ENCODE results near the gene CORO2A. TPM values are rescaled to one million over a fixed set of nuclear protein-coding genes. Genes with fewer than 3 reads are reported as not detected.

The CORO2A gene
- polyA plus RNA-seq, 1 donor from 2014 or later, result 4.2 TPM

DNA sequence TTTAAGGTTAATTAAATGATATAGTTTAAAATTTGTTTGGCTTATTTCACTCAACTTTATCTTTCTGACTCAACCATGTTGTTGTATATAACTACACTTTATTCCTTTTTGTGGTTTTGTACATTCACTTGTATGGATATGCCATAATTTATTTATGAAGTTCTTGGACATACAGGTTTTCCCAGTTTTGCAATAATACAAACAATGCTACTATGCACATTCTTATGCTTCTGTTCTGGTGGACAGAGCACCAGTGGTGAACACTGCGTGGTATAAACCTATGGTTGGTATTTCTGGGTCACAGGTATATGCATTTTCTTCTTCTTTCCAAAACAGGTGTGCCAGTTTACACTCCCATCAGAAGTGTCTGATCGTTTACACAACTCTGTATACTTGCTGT is 37.8 kb downstream of the CORO2A start:
- Mint-ChIP-seq H3K27ac (no peak overlapping the region), H3K9me3 (peaks cover 0 to 1% (median 0%) of the 10 kb centered on the region in 3 donors), H3K27me3 (no peaks in the 10 kb centered on the region), H3K36me3 (peaks cover 7% of the 10 kb centered on the region), H3K4me3 (no peak overlapping the region), H3K4me1 (peaks cover 6 to 9% (median 6%) of the 10 kb centered on the region in 3 donors)

GRCh38 chr9:98152526-98152925 is 39.9 kb downstream of the CORO2A start:
- H3K9me3 Mint-ChIP-seq, result peaks cover 0 to 1% (median 0%) of the 10 kb centered on the region in 3 donors
- H3K27me3 Mint-ChIP-seq, result no peaks in the 10 kb centered on the region
- H3K36me3 Mint-ChIP-seq, result peaks cover 4% of the 10 kb centered on the region
- no peak overlapping the region for H3K27ac Mint-ChIP-seq
- H3K4me1 Mint-ChIP-seq, result peaks cover 3 to 9% (median 6%) of the 10 kb centered on the region in 3 donors
- H3K4me3 Mint-ChIP-seq, result no peak overlapping the region

- H3K9me3 Mint-ChIP-seq, result peaks cover 0 to 1% (median 0%) of the 10 kb centered on the region in 3 donors
- peaks cover 15 to 23% (median 17%) of the 10 kb centered on the region in 3 donors for H3K4me1 Mint-ChIP-seq
- no peak overlapping the region for H3K4me3 Mint-ChIP-seq
- no peaks in the 10 kb centered on the region for H3K27me3 Mint-ChIP-seq
- H3K36me3 Mint-ChIP-seq, result peaks cover 4% of the 10 kb centered on the region
- H3K27ac Mint-ChIP-seq, result peak overlapping the region in 2 of 3 donors; percentile 18 to 65
Measured at GRCh38 chr9:98150721-98151120, 41.7 kb downstream of the CORO2A start.

GRCh38 chr9:98150164-98150563 is 42.3 kb downstream of the CORO2A start:
- Mint-ChIP-seq H3K4me1 (peaks cover 15 to 26% (median 21%) of the 10 kb centered on the region in 3 donors), H3K27ac (peak overlapping the region in 2 of 3 donors; percentile 18 to 71), H3K27me3 (no peaks in the 10 kb centered on the region), H3K9me3 (peaks cover 0 to 1% (median 0%) of the 10 kb centered on the region in 3 donors), H3K36me3 (peaks cover 4% of the 10 kb centered on the region), H3K4me3 (no peak overlapping the region)

DNA sequence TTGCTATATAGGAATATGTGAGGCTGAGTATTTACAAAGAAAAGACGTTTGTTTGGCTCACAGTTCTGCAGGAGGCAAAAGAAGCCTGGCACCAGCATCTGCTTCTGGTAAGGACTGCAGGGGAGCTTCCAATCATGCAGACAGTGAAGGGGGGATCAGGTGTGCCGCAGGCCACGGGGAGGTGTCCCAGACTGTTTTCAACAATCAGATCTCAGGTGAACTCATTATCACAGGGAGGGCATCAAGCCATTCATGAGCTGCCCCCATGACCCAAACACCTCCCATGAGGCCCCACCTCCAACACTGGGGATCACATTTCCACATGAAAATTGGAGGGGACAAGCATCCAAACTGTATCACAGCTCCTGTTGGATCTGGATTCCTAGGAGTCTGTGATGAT is 43.0 kb downstream of the CORO2A start:
- Mint-ChIP-seq H3K36me3 (peaks cover 1% of the 10 kb centered on the region), H3K4me3 (no peak overlapping the region), H3K4me1 (peaks cover 15 to 27% (median 24%) of the 10 kb centered on the region in 3 donors), H3K27me3 (no peaks in the 10 kb centered on the region), H3K9me3 (peaks cover 0 to 1% (median 0%) of the 10 kb centered on the region in 3 donors), H3K27ac (peak overlapping the region in 1 of 3 donors; percentile 64)

GRCh38 chr9:98148486-98148885 is 44.0 kb downstream of the CORO2A start:
- H3K4me1 Mint-ChIP-seq, result peaks cover 15 to 27% (median 25%) of the 10 kb centered on the region in 3 donors
- no peaks in the 10 kb centered on the region for H3K27me3 Mint-ChIP-seq
- peaks cover 1% of the 10 kb centered on the region for H3K36me3 Mint-ChIP-seq
- no peak overlapping the region for H3K27ac Mint-ChIP-seq
- no peak overlapping the region for H3K4me3 Mint-ChIP-seq
- H3K9me3 Mint-ChIP-seq, result peaks cover 0 to 1% (median 0%) of the 10 kb centered on the region in 3 donors

DNA sequence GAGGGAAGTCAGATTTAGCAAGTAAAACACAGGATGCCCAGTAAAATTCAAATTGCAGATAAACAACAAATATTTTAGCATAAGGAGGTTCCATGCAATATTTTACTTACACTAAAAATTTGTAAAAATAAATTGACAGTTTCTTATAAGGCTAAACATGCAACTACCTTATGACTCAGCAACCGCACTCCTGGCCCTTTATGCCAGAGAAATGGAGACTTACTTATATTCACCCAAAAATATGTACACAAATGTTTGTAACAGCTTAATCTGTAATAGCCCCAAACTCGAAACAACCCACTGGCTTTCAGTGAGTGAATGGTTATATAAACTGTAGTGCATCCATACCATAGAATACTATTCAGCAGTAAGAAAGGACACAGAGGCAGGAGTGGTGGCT is 44.9 kb downstream of the CORO2A start:
- Mint-ChIP-seq H3K27ac (peak overlapping the region in 1 of 3 donors; percentile 35), H3K9me3 (peaks cover 0 to 1% (median 0%) of the 10 kb centered on the region in 3 donors), H3K4me1 (peaks cover 15 to 27% (median 25%) of the 10 kb centered on the region in 3 donors), H3K36me3 (no peaks in the 10 kb centered on the region), H3K27me3 (no peaks in the 10 kb centered on the region), H3K4me3 (no peak overlapping the region)

DNA sequence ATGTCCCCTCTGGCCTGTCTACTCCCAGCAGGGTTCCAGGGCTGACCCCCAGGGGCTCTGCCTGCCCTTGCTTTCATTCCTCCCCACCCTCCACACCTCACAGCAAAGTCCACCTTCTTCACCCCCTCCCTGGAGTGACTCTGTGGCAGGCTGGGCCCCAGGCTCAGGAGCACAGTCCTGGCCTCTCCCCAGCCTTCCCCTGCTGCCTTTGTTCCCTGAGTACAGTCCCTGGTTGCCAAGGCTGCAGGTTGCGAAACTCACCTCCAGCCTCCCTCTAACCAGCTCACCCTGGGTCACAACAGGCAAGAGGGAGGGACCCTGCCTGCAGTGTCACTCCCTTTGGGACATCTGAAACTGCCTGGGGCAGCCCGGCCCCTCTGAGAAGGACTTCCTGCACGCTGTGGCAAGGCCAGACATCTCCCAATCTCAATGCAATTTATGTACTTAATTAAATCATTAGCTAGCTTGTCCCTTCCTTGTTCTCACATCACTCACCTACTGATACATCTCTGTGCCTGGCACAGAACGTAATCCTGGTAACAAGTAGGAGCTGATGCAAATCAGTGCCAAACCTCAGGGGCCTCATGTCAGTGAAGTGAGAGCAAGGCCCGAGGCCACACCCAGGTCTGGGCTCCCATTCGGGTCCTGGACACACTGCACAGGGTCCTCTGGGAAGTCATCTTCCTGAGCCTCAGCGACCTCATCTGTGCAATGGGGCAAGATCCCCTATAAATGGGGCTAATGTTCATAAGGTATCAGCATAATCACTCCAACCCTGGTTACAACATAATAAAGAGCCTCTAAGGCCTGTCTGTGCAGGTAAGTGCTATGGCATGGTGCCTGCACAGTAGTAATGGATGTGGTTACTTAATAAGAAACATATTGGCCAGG is 46.1 kb downstream of the CORO2A start:
- no peaks in the 10 kb centered on the region for H3K36me3 Mint-ChIP-seq
- peak overlapping the region in 1 of 3 donors; percentile 59 for H3K27ac Mint-ChIP-seq
- H3K27me3 Mint-ChIP-seq, result no peaks in the 10 kb centered on the region
- H3K4me3 Mint-ChIP-seq, result peak overlapping the region in 2 of 4 donors; percentile 82 to 86
- peaks cover 14 to 27% (median 25%) of the 10 kb centered on the region in 3 donors for H3K4me1 Mint-ChIP-seq
- H3K9me3 Mint-ChIP-seq, result peaks cover 0 to 1% (median 0%) of the 10 kb centered on the region in 3 donors

DNA sequence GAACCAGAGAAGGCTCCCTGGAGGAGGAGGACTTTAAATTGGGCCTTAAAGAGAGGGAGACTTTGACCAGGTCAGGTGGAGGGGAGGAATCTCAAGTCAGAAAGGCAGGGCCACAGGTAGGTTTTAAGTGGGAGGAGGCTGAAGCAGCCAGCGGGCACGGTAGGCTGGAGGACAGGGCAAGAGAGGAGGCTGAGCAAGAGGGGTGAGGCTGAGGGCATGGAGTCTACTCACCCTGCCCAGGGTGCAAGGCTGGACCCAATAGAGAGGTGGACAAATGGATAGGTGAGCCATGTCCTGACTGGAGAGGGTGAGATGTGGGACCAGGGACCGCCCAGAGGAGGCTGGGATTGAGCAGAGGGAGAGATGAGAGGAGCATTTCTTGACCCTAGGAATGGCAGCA is 47.8 kb downstream of the CORO2A start:
- no peaks in the 10 kb centered on the region for H3K27me3 Mint-ChIP-seq
- peak overlapping the region in 1 of 3 donors; percentile 62 for H3K27ac Mint-ChIP-seq
- no peaks in the 10 kb centered on the region for H3K36me3 Mint-ChIP-seq
- H3K4me3 Mint-ChIP-seq, result no peak overlapping the region
- peaks cover 9 to 21% (median 18%) of the 10 kb centered on the region in 3 donors for H3K4me1 Mint-ChIP-seq
- no peaks in the 10 kb centered on the region for H3K9me3 Mint-ChIP-seq

GRCh38 chr9:98144076-98144475 is 48.4 kb downstream of the CORO2A start:
- peaks cover 9 to 21% (median 18%) of the 10 kb centered on the region in 3 donors for H3K4me1 Mint-ChIP-seq
- H3K36me3 Mint-ChIP-seq, result no peaks in the 10 kb centered on the region
- no peaks in the 10 kb centered on the region for H3K27me3 Mint-ChIP-seq
- H3K4me3 Mint-ChIP-seq, result no peak overlapping the region
- no peaks in the 10 kb centered on the region for H3K9me3 Mint-ChIP-seq
- H3K27ac Mint-ChIP-seq, result peak overlapping the region in 1 of 3 donors; percentile 62

DNA sequence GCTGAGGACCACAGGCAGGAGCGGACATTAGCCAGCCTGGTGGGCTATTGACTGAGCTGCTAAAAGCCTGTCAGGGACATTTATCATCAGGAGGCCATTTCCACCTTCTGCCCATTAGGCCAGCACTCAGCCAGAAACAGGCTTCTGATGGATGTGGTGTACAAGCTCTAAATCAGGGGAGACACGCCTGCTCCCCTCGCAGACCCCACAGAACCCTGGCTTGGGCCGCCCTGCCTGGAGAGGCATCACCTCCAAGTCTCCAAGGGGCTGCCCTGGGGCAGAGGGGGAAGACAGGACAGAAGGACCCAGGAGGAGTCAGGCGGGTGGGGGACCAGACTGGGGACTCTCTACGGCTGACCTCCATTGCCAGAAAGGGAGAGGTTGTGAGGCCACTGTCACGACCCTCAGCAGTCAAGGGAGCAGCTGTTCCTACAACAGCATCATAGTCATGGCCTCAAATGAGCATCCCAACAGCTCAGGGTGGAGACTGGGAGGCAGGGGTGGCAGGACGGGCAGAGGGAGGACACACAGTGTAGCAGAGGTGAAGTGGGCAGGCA is 49.4 kb downstream of the CORO2A start:
- Mint-ChIP-seq H3K9me3 (no peaks in the 10 kb centered on the region), H3K27ac (peak overlapping the region in 1 of 3 donors; percentile 64), H3K27me3 (no peaks in the 10 kb centered on the region), H3K4me1 (peaks cover 9 to 21% (median 18%) of the 10 kb centered on the region in 3 donors), H3K36me3 (no peaks in the 10 kb centered on the region), H3K4me3 (no peak overlapping the region)

DNA sequence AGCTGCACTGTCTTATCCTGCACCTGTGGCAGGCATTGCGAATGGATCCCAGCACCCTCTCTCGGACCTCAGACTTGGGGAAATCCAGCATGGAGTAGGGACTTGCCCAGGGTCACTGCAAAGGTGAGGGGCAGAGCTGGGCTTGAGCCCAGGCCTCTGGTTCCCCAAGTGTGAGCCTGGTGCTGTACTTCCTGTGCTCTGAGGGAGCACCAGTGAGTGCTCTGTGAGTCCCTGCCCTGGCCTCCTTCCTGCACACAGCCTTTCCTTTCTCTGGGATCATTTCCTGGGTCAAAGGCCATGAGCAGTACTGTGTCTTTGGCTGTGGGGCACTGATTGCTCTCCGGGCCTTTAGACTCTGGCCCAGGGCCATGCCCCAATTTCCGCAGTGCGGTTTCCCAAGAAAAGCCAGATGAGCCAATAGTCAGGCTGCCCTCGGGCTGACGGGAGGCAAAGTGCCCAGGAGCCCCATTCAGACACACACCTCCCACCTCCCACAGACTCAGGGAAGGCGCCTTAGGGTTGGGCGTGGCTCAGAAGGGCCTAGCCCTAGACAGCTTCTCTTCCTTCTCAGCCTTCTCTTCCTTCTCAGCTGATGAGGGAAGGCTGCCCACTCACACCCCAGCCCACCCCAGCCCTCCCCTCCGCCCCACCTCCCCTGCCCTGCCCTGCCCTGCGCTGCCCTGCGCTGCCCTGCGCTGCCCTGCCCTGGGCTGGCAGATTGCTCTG is 50.1 kb downstream of the CORO2A start:
- no peaks in the 10 kb centered on the region for H3K27me3 Mint-ChIP-seq
- no peaks in the 10 kb centered on the region for H3K9me3 Mint-ChIP-seq
- H3K4me1 Mint-ChIP-seq, result peaks cover 9 to 21% (median 17%) of the 10 kb centered on the region in 3 donors
- no peaks in the 10 kb centered on the region for H3K36me3 Mint-ChIP-seq
- H3K27ac Mint-ChIP-seq, result peak overlapping the region in 1 of 3 donors; percentile 64
- no peak overlapping the region for H3K4me3 Mint-ChIP-seq

DNA sequence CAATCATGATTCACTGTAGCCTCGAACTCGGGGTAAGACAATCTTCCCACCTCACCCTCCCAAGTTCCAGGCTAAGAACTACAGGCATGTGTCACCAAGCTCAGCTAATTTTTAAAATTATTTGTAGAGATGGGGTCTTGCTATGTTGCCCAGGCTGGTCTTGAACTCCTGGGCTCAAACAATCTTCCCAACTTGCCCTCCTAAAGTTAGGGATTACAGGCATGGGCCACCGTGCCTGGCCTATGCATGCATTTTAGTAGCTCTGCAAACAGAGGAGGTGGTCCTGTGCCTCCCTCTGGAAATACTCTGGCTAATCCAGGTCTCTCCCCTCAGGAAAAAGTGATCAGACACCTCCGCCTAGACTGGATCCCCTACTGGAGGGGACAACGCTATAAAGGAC is 51.9 kb downstream of the CORO2A start:
- no peaks in the 10 kb centered on the region for H3K36me3 Mint-ChIP-seq
- no peaks in the 10 kb centered on the region for H3K27me3 Mint-ChIP-seq
- H3K27ac Mint-ChIP-seq, result no peak overlapping the region
- H3K9me3 Mint-ChIP-seq, result no peaks in the 10 kb centered on the region
- peaks cover 1 to 8% (median 3%) of the 10 kb centered on the region in 3 donors for H3K4me1 Mint-ChIP-seq
- no peak overlapping the region for H3K4me3 Mint-ChIP-seq

DNA sequence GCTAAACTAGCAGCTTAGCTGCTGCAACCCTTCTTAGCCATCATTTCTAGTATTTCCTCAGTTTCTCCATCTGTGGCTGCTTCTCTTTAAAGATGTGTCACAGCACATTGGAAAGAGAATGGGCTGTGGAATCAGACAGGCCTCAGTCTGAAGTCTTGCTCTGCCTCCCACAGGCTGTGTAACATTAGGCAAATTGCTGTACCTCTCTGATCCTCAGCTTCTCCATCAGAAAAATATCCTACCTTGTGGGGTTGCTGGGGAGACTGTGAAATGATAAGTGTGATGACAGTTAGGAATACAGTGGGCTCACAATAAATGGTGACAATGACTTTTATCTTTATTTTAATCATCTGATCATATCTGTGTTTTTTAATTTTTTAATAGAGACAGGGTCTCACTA is 55.9 kb downstream of the CORO2A start:
- no peaks in the 10 kb centered on the region for H3K9me3 Mint-ChIP-seq
- no peak overlapping the region for H3K27ac Mint-ChIP-seq
- peaks cover 0 to 5% (median 3%) of the 10 kb centered on the region in 3 donors for H3K4me1 Mint-ChIP-seq
- no peak overlapping the region for H3K4me3 Mint-ChIP-seq
- H3K36me3 Mint-ChIP-seq, result no peaks in the 10 kb centered on the region
- no peaks in the 10 kb centered on the region for H3K27me3 Mint-ChIP-seq

- Mint-ChIP-seq H3K27ac (peak overlapping the region in 1 of 3 donors; percentile 31), H3K4me3 (no peak overlapping the region), H3K9me3 (no peaks in the 10 kb centered on the region), H3K36me3 (no peaks in the 10 kb centered on the region), H3K27me3 (no peaks in the 10 kb centered on the region), H3K4me1 (peaks cover 0 to 6% (median 6%) of the 10 kb centered on the region in 3 donors)
Measured at GRCh38 chr9:98135938-98136337, 56.5 kb downstream of the CORO2A start.

Measured in IgD-negative memory B cell (primary cell).